OCI-LY1 (cell line): ENCODE measurements around the gene NUMB.

Experiments
- H2AFZ ChIP-seq: fragments of 200-600 bp; sonication (generic), shearing (Covaris generic); 2 replicates; pipeline ENCODE4 v1.6.0; 2014; ENCODE audit warnings: antibody characterized with exemption, mild to moderate bottlenecking, low read length
- H3F3A ChIP-seq: fragments of 200-600 bp; sonication (generic), shearing (Covaris generic); 2 replicates; pipeline ENCODE4 v1.6.0; 2014; ENCODE audit warnings: mild to moderate bottlenecking, antibody characterized with exemption, low read length, moderate library complexity; ENCODE audit not compliant: insufficient read depth
- H3K27ac ChIP-seq: fragments of 200-600 bp; sonication (generic); 2 replicates; pipeline ENCODE4 v1.5.1; 2014; ENCODE audit warnings: low read length, mixed run types, mild to moderate bottlenecking, low read depth; ENCODE audit not compliant: poor library complexity, severe bottlenecking
- H3K27me3 ChIP-seq: fragments of 200-600 bp; sonication (generic); 2 replicates; pipeline ENCODE4 v1.6.0; 2014; ENCODE audit warnings: antibody characterized with exemption, mild to moderate bottlenecking, low read length, moderate library complexity; ENCODE audit not compliant: insufficient read depth
- H3K36me3 ChIP-seq: fragments of 200-600 bp; sonication (generic); 2 replicates; pipeline ENCODE4 v1.6.1; 2014; ENCODE audit warnings: mild to moderate bottlenecking, antibody characterized with exemption, low read length, moderate library complexity, mixed read lengths; ENCODE audit not compliant: insufficient read depth
- H3K4me1 ChIP-seq: fragments of 200-600 bp; sonication (generic); 2 replicates; pipeline ENCODE4 v1.5.1; 2014; ENCODE audit warnings: mild to moderate bottlenecking, low read length, moderate library complexity; ENCODE audit not compliant: insufficient read depth, severe bottlenecking
- H3K4me2 ChIP-seq: fragments of 200-600 bp; sonication (generic), shearing (Covaris generic); 2 replicates; pipeline ENCODE4 v1.6.1; 2014; ENCODE audit warnings: low read length
- H3K4me3 ChIP-seq: fragments of 200-600 bp; sonication (generic); 2 replicates; pipeline ENCODE4 v1.5.1; 2014; ENCODE audit warnings: low read length, low read depth, mild to moderate bottlenecking, mixed read lengths; ENCODE audit not compliant: poor library complexity, severe bottlenecking
- H3K79me2 ChIP-seq: fragments of 200-600 bp; shearing (Covaris generic); 2 replicates; pipeline ENCODE4 v1.6.1; 2016; ENCODE audit warnings: mixed run types, low read length, mixed read lengths; ENCODE audit not compliant: insufficient read depth
- H3K9ac ChIP-seq: fragments of 200-600 bp; sonication (generic), shearing (Covaris generic); 2 replicates; pipeline ENCODE4 v1.6.1; 2014; ENCODE audit warnings: mild to moderate bottlenecking, low read length, mixed read lengths
- H3K9me2 ChIP-seq: fragments of 200-600 bp; sonication (generic), shearing (Covaris generic); 2 replicates; pipeline ENCODE4 v1.6.1; 2014; ENCODE audit warnings: low read depth, mild to moderate bottlenecking, low read length, mixed read lengths
- H3K9me3 ChIP-seq: fragments of 200-600 bp; shearing (Covaris generic); 2 replicates; pipeline ENCODE4 v1.6.1; 2014; ENCODE audit warnings: low read length, mixed read lengths
- H4K20me1 ChIP-seq: fragments of 200-600 bp; sonication (generic), shearing (Covaris generic); 2 replicates; pipeline ENCODE4 v1.6.0; 2016; ENCODE audit warnings: mild to moderate bottlenecking, low read length; ENCODE audit not compliant: insufficient read depth
- EZH2 ChIP-seq: fragments of 200-600 bp; sonication (generic), shearing (Covaris generic); IDR thresholded peaks from 2 replicates; pipeline ENCODE4 v1.8.0; 2017; ENCODE audit warnings: borderline replicate concordance, mixed run types, mild to moderate bottlenecking, antibody characterized with exemption, low read length, moderate library complexity, mixed read lengths
- TF ChIP-seq, protein P1 (sequence below): fragments of 200-600 bp; sonication (generic), shearing (Covaris generic); IDR thresholded peaks from 2 replicates; pipeline ENCODE4 v1.5.1; 2017; ENCODE audit warnings: mild to moderate bottlenecking, antibody characterized with exemption, low read length, moderate library complexity, mixed read lengths

Gene NUMB

DNA sequence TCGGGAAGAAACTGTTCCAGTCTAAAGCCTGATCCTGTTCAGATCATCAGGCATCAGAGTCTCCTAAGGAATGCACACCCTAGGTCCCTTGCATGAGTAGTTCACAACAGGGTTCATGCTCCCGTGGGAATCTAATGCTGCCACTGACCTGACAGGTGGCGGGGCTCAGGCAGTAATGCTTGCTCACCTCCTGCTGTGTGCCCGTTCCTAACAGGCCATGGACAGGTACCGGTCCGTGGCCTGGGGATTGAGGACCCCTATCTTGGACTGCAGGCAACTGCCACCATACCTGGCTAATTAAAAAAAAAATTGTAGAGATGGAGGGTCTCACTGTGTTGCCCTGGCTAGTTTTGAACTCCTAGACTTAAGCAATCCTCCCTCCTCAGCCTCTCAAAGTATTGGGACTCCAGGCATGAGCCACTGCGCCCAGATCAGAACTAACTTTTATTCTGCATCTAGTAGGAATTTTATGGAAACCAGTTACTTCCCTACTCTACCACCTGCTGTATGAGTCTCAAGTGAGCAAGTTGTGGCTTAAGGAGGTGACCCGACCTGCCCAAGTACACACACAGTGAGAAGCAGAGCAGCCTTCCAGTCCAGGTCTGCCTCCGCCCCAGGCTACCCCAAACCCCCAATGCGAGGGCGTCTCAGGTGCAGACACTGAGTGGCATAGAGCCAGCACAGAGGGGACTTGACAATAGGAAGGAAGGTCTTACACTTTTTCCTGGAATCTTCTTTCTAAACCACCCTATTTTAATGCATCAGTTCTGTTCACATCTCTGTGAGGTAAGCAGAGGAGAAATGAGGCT lies 223.6 kb downstream of the NUMB start:
- Histone ChIP-seq H3K36me3 (no peaks in the 10 kb centered on the region), H3K27me3 (peaks cover 3% of the 10 kb centered on the region; the same call in 1 of the 2 replicates), H3K9ac (no peak overlapping the region), H3K4me1 (peaks cover 15% of the 10 kb centered on the region), H3K9me2 (no peaks in the 10 kb centered on the region), H2AFZ (no peak overlapping the region), H3K4me2 (no peak overlapping the region), H3K27ac (no peak overlapping the region), H4K20me1 (no peaks in the 10 kb centered on the region), H3F3A (no peaks in the 10 kb centered on the region), H3K4me3 (no peak overlapping the region), H3K9me3 (no peaks in the 10 kb centered on the region), H3K79me2 (no peaks in the 10 kb centered on the region)
- TF ChIP-seq, protein P1, sequence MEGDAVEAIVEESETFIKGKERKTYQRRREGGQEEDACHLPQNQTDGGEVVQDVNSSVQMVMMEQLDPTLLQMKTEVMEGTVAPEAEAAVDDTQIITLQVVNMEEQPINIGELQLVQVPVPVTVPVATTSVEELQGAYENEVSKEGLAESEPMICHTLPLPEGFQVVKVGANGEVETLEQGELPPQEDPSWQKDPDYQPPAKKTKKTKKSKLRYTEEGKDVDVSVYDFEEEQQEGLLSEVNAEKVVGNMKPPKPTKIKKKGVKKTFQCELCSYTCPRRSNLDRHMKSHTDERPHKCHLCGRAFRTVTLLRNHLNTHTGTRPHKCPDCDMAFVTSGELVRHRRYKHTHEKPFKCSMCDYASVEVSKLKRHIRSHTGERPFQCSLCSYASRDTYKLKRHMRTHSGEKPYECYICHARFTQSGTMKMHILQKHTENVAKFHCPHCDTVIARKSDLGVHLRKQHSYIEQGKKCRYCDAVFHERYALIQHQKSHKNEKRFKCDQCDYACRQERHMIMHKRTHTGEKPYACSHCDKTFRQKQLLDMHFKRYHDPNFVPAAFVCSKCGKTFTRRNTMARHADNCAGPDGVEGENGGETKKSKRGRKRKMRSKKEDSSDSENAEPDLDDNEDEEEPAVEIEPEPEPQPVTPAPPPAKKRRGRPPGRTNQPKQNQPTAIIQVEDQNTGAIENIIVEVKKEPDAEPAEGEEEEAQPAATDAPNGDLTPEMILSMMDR, result no peak
- TF ChIP-seq EZH2, result no peak

DNA sequence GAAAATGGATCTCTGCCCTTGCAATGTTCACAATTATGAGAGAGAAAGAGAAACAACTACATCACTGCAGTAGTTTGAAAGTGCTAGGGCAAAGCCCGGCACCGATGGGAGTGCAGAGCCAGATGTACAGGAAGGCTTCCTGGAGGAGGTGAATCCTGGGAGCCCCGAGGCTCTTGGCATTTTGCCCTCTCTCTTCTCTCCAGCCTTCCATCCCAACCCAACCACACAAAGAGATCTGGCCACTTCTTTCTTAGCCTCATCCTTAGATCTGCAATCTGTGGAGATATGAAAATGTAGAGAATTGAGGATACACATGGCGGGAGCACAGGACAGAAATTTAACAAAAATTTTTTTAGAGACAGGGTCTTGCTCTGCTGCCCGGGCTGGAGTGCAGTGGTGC lies 224.3 kb downstream of the NUMB start:
- H4K20me1 ChIP-seq, result no peaks in the 10 kb centered on the region
- no peaks in the 10 kb centered on the region for H3F3A ChIP-seq
- peaks cover 3% of the 10 kb centered on the region; the same call in 1 of the 2 replicates for H3K27me3 ChIP-seq
- no peaks in the 10 kb centered on the region for H3K9me3 ChIP-seq
- H3K9ac ChIP-seq, result no peak overlapping the region
- H3K79me2 ChIP-seq, result no peaks in the 10 kb centered on the region
- no peak overlapping the region for H3K4me2 ChIP-seq
- no peaks in the 10 kb centered on the region for H3K36me3 ChIP-seq
- TF ChIP-seq, protein P1, result no peak
- no peak for TF ChIP-seq EZH2
- no peak overlapping the region for H2AFZ ChIP-seq
- H3K4me1 ChIP-seq, result peaks cover 15% of the 10 kb centered on the region
- no peak overlapping the region for H3K27ac ChIP-seq
- H3K4me3 ChIP-seq, result no peak overlapping the region
- no peaks in the 10 kb centered on the region for H3K9me2 ChIP-seq

DNA sequence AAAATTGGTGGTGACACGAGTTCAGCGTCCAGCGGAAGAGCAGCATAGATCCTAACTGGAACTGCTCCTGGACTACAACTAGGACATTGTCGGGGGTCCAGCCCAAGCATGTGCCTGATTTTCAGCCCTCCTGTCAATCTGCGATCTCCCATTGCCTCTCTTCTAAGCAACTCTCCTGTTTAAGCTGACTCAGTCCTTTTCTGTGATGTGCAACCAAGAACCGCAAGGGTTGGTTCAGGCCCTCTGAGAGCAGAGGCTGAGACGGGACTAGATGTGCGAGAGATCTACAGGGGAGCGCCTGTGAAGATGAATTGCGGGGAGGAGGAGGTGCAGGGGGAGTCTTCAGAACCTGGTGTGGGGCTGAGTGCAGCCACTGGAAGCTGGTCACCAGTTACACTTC lies 224.8 kb downstream of the NUMB start:
- no peak overlapping the region for H2AFZ ChIP-seq
- no peak overlapping the region for H3K27ac ChIP-seq
- H3K4me1 ChIP-seq, result peaks cover 15% of the 10 kb centered on the region
- no peaks in the 10 kb centered on the region for H3F3A ChIP-seq
- no peak overlapping the region for H3K4me3 ChIP-seq
- no peaks in the 10 kb centered on the region for H3K9me3 ChIP-seq
- H3K36me3 ChIP-seq, result no peaks in the 10 kb centered on the region
- H3K4me2 ChIP-seq, result no peak overlapping the region
- no peaks in the 10 kb centered on the region for H4K20me1 ChIP-seq
- no peak for TF ChIP-seq EZH2
- TF ChIP-seq, protein P1, result no peak
- H3K9me2 ChIP-seq, result no peaks in the 10 kb centered on the region
- peaks cover 3% of the 10 kb centered on the region; the same call in 1 of the 2 replicates for H3K27me3 ChIP-seq
- no peaks in the 10 kb centered on the region for H3K79me2 ChIP-seq
- H3K9ac ChIP-seq, result no peak overlapping the region
